Measurements from ENCODE around the gene LCN6. TPM values are rescaled to one million over a fixed set of nuclear protein-coding genes. Genes with fewer than 3 reads are reported as not detected.

The LCN6 gene
- total and polyA plus RNA-seq, 10 of the 15 experiments (the other 5 are each of a cell fraction or from before 2014, with no cell fraction given), result not detected

GRCh38 chr9:136796238-136796774, 48.0 kb upstream of the LCN6 start, which contains the start of gene CCDC183:
CCDC183 (plus strand) TSS chr9:136796338; CDS start chr9:136796398, 60 bp downstream.
- TF ChIP-seq POLR2AphosphoS2 (IDR thresholded peaks at IDR 0.05; ENCODE audit: low read depth, low read length) (no peak), PRDM15 (CRISPR knock-in tag; IDR thresholded peaks at IDR 0.05) (no peak), ASH2L (IDR thresholded peaks at IDR 0.05; ENCODE audit: borderline replicate concordance, low read depth) (no peak), ZBTB40 (IDR thresholded peaks at IDR 0.05; ENCODE audit: borderline replicate concordance) (no peak), HDGF (IDR thresholded peaks at IDR 0.05) (no peak), MTA2 (IDR thresholded peaks at IDR 0.05; ENCODE audit: low read depth) (no peak), STAT1 (conservative IDR thresholded peaks at IDR 0.05) (no peak), RELB (IDR thresholded peaks at IDR 0.05; ENCODE audit: low read depth) (no peak), ZBTB33 (IDR thresholded peaks at IDR 0.05) (no peak), CBX3 (IDR thresholded peaks at IDR 0.05; ENCODE audit: borderline replicate concordance, low read depth) (no peak)
- no TSS peak for BruUV-seq (replicated peaks)

More at GRCh38 chr9:136796238-136796774, 48.0 kb upstream of the LCN6 start, which contains the start of gene CCDC183:
- DNase-seq (ENCODE audit: low read depth, low spot score) (no peak), FAIRE-seq (no peak), ATAC-seq (no peak)
- POLR2A ChIA-PET, result no interaction called here
- Histone ChIP-seq H3K36me3 (ENCODE audit: control insufficient read depth in 2 of 2, insufficient read depth in 2 of 2, low read length in 1 of 2) (no peaks in the 10 kb centered on the region), H3K27me3 (replicated peaks in 1 of 2; ENCODE audit: control insufficient read depth in 2 of 2, insufficient read depth in 2 of 2, low read length in 1 of 2) (no peaks in the 10 kb centered on the region), H3K27ac (ENCODE audit: control insufficient read depth, insufficient read depth) (no peak within 1 kb of the TSS), H2AFZ (ENCODE audit: control insufficient read depth, low read depth, low read length) (no peak within 1 kb of the TSS), H3K4me3 (no peak within 1 kb of the TSS), H4K20me1 (ENCODE audit: control insufficient read depth, insufficient read depth) (peaks cover 2% of the 10 kb centered on the region; the same call in 1 of the 2 replicates), H3K9me3 (replicated peaks; ENCODE audit: control insufficient read depth, insufficient read depth, low read length) (no peaks in the 10 kb centered on the region), H3K9ac (ENCODE audit: control insufficient read depth, insufficient read depth, low read length) (no peak within 1 kb of the TSS), H3K4me2 (ENCODE audit: control insufficient read depth, insufficient read depth) (no peak within 1 kb of the TSS), H3K4me1 (ENCODE audit: control insufficient read depth, insufficient read depth, low read length) (peaks cover 19% of the 10 kb centered on the region), H3K79me2 (ENCODE audit: control insufficient read depth, insufficient read depth, low read length) (peaks cover 2% of the 10 kb centered on the region; the same call in 1 of the 2 replicates)
- SMC1A ChIA-PET (ENCODE audit: uncharacterized antibody, unreplicated experiment), result interaction anchor here (0.6 kb wide), 1 partner anchor 146 kb away, joined by 3 read pairs; no protein-coding TSS in a partner anchor
- in situ Hi-C loops (cut with MboI) (loop anchor here (5.0 kb wide), 1 partner anchor 241 kb away; no protein-coding TSS in a partner anchor), intact Hi-C loops (cut with micrococcal nuclease; ENCODE audit: unreplicated experiment) (loop anchor here (10.0 kb wide), 1 partner anchor 148 kb away; the partner anchor contains the start of genes C8G and FBXW5)
- CTCF ChIA-PET, result interaction anchor here (0.6 kb wide), 1 partner anchor 38 kb away, joined by 3 read pairs; no protein-coding TSS in a partner anchor
- RAD21 ChIA-PET (ENCODE audit: unreplicated experiment), result no interaction called here
- WGBS (ENCODE audit: insufficient coverage, insufficient replicate concordance, low lambda C conversion rate, missing lambda C conversion rate), result 58% methylated on average over 5 of the region's 5 CpGs
